MM.1S (cell line): ENCODE measurements around the gene ZCCHC24.

Experiments used
- DNase-seq: peaks from one replicate; pipeline ENCODE4 v3.0.0-alpha.2; 2015
- H2AFZ ChIP-seq: fragments of 300-600 bp; sonication (generic); 2 replicates; pipeline ENCODE4 v1.6.0; 2016; ENCODE audit warnings: antibody characterized with exemption, low read length
- H3F3A ChIP-seq: fragments of 300-600 bp; sonication (generic); 2 replicates; pipeline ENCODE4 v1.6.1; 2016; ENCODE audit warnings: mild to moderate bottlenecking, antibody characterized with exemption, low read length, moderate library complexity, mixed read lengths; ENCODE audit not compliant: insufficient read depth
- H3K27ac ChIP-seq: fragments of 300-600 bp; sonication (generic); 2 replicates; pipeline ENCODE4 v1.5.1; 2016; ENCODE audit warnings: mild to moderate bottlenecking, low read length
- H3K27me3 ChIP-seq: fragments of 300-600 bp; sonication (generic); replicated peaks from 2 replicates; pipeline ENCODE4 v1.6.0; 2016; ENCODE audit warnings: low read length; ENCODE audit not compliant: insufficient read depth
- H3K36me3 ChIP-seq: fragments of 300-600 bp; sonication (generic); replicated peaks from 2 replicates; pipeline ENCODE4 v1.6.1; 2016; ENCODE audit warnings: mild to moderate bottlenecking, low read length, mixed read lengths; ENCODE audit not compliant: insufficient read depth
- H3K4me1 ChIP-seq: fragments of 300-600 bp; sonication (generic); 2 replicates; pipeline ENCODE4 v1.6.1; 2016; ENCODE audit warnings: low read length, mixed read lengths
- H3K4me2 ChIP-seq: fragments of 300-600 bp; sonication (generic); 2 replicates; pipeline ENCODE4 v1.6.0; 2016; ENCODE audit warnings: low read depth, low read length
- H3K4me3 ChIP-seq: fragments of 300-600 bp; sonication (generic); 2 replicates; pipeline ENCODE4 v1.5.1; 2016; ENCODE audit warnings: low read length, mixed read lengths
- H3K79me2 ChIP-seq: fragments of 300-600 bp; sonication (generic); 2 replicates; pipeline ENCODE4 v1.6.1; 2016; ENCODE audit warnings: mixed run types, low read length, mixed read lengths
- H3K9ac ChIP-seq: fragments of 300-600 bp; sonication (generic); 2 replicates; pipeline ENCODE4 v1.6.1; 2016; ENCODE audit warnings: low read length, mixed read lengths
- H3K9me2 ChIP-seq: fragments of 300-600 bp; sonication (generic); replicated peaks from 2 replicates; pipeline ENCODE4 v1.6.1; 2016; ENCODE audit warnings: mild to moderate bottlenecking, low read length, mixed read lengths; ENCODE audit not compliant: insufficient read depth
- H3K9me3 ChIP-seq: fragments of 300-600 bp; sonication (generic); replicated peaks from 2 replicates; pipeline ENCODE4 v1.6.1; 2016; ENCODE audit warnings: mild to moderate bottlenecking, low read length, mixed read lengths; ENCODE audit not compliant: insufficient read depth
- H4K20me1 ChIP-seq: fragments of 300-600 bp; sonication (generic); 2 replicates; pipeline ENCODE4 v1.6.1; 2016; ENCODE audit warnings: mild to moderate bottlenecking, low read length, moderate library complexity, mixed read lengths; ENCODE audit not compliant: insufficient read depth
- CTCF ChIP-seq: fragments of 300-600 bp; sonication (generic); IDR thresholded peaks from 2 replicates; pipeline ENCODE4 v1.5.1; 2016; ENCODE audit warnings: antibody characterized with exemption, low read length, mixed read lengths
- EZH2 ChIP-seq: fragments of 300-600 bp; sonication (generic); optimal IDR thresholded peaks from 2 replicates; pipeline ENCODE3; 2017; ENCODE audit warnings: low read depth, mild to moderate bottlenecking, antibody characterized with exemption, low read length, mixed read lengths
- EZH2phosphoT487 ChIP-seq: fragments of 300-600 bp; sonication (generic); IDR thresholded peaks from 2 replicates; pipeline ENCODE4 v1.6.1; 2018; ENCODE audit warnings: antibody characterized with exemption, low read length

Gene ZCCHC24

GRCh38 chr10:79437111-79437814 is 8.2 kb downstream of the ZCCHC24 start:
- Histone ChIP-seq H3K27ac (no peak overlapping the region), H3K4me2 (no peak overlapping the region), H3K79me2 (no peaks in the 10 kb centered on the region), H4K20me1 (no peaks in the 10 kb centered on the region), H3K36me3 (no peaks in the 10 kb centered on the region), H3K27me3 (no peaks in the 10 kb centered on the region), H3K4me3 (no peak overlapping the region), H2AFZ (no peak overlapping the region), H3K9me2 (no peaks in the 10 kb centered on the region), H3K9ac (no peak overlapping the region), H3K4me1 (no peaks in the 10 kb centered on the region), H3K9me3 (no peaks in the 10 kb centered on the region), H3F3A (no peaks in the 10 kb centered on the region)
- DNase-seq = no peak
- TF ChIP-seq CTCF = no peak
- no peak for TF ChIP-seq EZH2phosphoT487
- TF ChIP-seq EZH2 = no peak

GRCh38 chr10:79436850-79437103 is 8.6 kb downstream of the ZCCHC24 start:
- no peaks in the 10 kb centered on the region for H3K36me3 ChIP-seq
- H3K9ac ChIP-seq = no peak overlapping the region
- no peaks in the 10 kb centered on the region for H3F3A ChIP-seq
- no peaks in the 10 kb centered on the region for H3K79me2 ChIP-seq
- H3K9me2 ChIP-seq = no peaks in the 10 kb centered on the region
- no peak for DNase-seq
- no peaks in the 10 kb centered on the region for H3K27me3 ChIP-seq
- no peaks in the 10 kb centered on the region for H3K4me1 ChIP-seq
- no peak overlapping the region for H3K4me3 ChIP-seq
- TF ChIP-seq EZH2 (no peak), EZH2phosphoT487 (no peak), CTCF (no peak)
- no peak overlapping the region for H2AFZ ChIP-seq
- H3K4me2 ChIP-seq = no peak overlapping the region
- H3K9me3 ChIP-seq = no peaks in the 10 kb centered on the region
- no peaks in the 10 kb centered on the region for H4K20me1 ChIP-seq
- H3K27ac ChIP-seq = no peak overlapping the region

- Histone ChIP-seq H3K4me2 (no peak overlapping the region), H3K9me2 (no peaks in the 10 kb centered on the region), H2AFZ (no peak overlapping the region), H3K27ac (no peak overlapping the region), H3K9me3 (no peaks in the 10 kb centered on the region), H3K4me1 (no peaks in the 10 kb centered on the region), H3K79me2 (no peaks in the 10 kb centered on the region), H4K20me1 (no peaks in the 10 kb centered on the region), H3K9ac (no peak overlapping the region), H3K36me3 (no peaks in the 10 kb centered on the region), H3K27me3 (no peaks in the 10 kb centered on the region), H3K4me3 (no peak overlapping the region), H3F3A (no peaks in the 10 kb centered on the region)
- TF ChIP-seq CTCF (no peak), EZH2phosphoT487 (no peak), EZH2 (no peak)
- DNase-seq = no peak
These were observed 9.2 kb downstream of the ZCCHC24 start for GRCh38 chr10:79436066-79436849.
